SH-SY5Y (cell line): Measurements from ENCODE around the gene KCNK15.

ENCODE experiments used
- GATA2 ChIP-seq: IDR thresholded peaks from 2 replicates; pipeline ENCODE4 v1.6.1; 2011; ENCODE audit warnings: mild to moderate bottlenecking, low read depth, low read length
- GATA3 ChIP-seq: IDR thresholded peaks from 2 replicates; pipeline ENCODE4 v1.6.1; 2011; ENCODE audit warnings: low read depth, mild to moderate bottlenecking, low read length, moderate library complexity

DNA sequence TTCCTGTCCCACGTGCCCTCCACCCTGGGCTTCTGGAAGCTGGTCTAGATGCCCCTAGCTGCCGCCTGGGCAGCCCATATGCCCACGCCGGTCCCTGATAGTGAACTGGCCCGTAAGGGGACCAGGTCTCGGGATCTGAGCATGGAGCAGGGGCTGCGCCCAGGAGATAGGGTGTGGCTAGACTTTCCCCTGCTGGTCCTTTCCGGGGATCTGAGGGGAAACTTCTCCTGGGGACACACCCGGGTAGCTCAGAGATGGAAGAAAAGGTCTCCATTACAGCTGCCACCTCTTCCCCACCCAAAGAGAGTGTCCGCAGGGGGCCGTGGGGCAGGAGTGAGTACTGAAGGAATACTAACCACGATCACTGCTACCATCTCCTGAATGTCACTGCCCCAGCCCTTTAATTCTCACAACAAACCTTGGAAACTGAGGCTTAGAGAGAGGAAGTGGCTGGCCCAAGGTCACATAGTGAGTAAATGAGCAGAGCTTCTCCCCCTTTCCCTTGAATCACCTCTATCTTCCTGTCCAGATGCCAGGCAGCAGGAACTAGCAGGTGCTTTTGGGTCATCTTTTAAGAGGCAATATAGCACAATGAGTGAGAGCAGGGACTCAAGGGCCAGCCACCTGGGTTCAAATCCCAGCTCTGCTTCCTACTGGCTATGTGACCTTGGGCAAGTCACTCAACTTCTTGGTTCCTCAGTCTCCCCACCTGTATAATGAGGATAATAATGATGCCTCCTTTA is 42.3 kb upstream of the KCNK15 start:
- no peak for TF ChIP-seq GATA3
- no peak for TF ChIP-seq GATA2
